Liver (tissue), 3 donors: Measurements from ENCODE around the gene CCDC141.

Source experiments
- EGR1 ChIP-seq, 2 donors: IDR thresholded peaks; 2 replicates each; pipeline ENCODE4 v1.6.1; 2016 to 2018; ENCODE audit warnings: antibody characterized with exemption in 2 of 2, low read depth in 2 of 2
- GABPA ChIP-seq, 2 donors: IDR thresholded peaks in 1 of 2; conservative IDR thresholded peaks in 1 of 2; 2 replicates each; pipeline ENCODE4 v1.6.1; 2016; ENCODE audit warnings: antibody characterized with exemption in 2 of 2, mild to moderate bottlenecking in 1 of 2, moderate library complexity in 1 of 2
- TAF1 ChIP-seq: conservative IDR thresholded peaks from 2 replicates; pipeline ENCODE4 v1.6.1; 2016; ENCODE audit warnings: antibody characterized with exemption, mild to moderate bottlenecking
- YY1 ChIP-seq: IDR thresholded peaks from 2 replicates; pipeline ENCODE4 v1.6.1; 2016; ENCODE audit warnings: antibody characterized with exemption, mild to moderate bottlenecking
- ZBTB33 ChIP-seq: IDR thresholded peaks from 2 replicates; pipeline ENCODE4 v1.6.1; 2016; ENCODE audit warnings: antibody characterized with exemption
- TF ChIP-seq, protein P1 (sequence below): fragments of 150-350 bp; IDR thresholded peaks from 2 replicates; pipeline ENCODE4 v1.5.1; 2017; ENCODE audit warnings: improper control_type of control experiment, low read depth, low read length; ENCODE audit not compliant: missing input control
- TF ChIP-seq, protein P2 (sequence below): IDR thresholded peaks from 2 replicates; pipeline ENCODE4 v1.6.1; 2016; ENCODE audit warnings: antibody characterized with exemption
- TF ChIP-seq, protein P3 (sequence below): IDR thresholded peaks from 2 replicates; pipeline ENCODE4 v1.6.1; 2016; ENCODE audit warnings: antibody characterized with exemption, mild to moderate bottlenecking
- donor health status: healthy.
- donor health status: healthy.

DNA sequence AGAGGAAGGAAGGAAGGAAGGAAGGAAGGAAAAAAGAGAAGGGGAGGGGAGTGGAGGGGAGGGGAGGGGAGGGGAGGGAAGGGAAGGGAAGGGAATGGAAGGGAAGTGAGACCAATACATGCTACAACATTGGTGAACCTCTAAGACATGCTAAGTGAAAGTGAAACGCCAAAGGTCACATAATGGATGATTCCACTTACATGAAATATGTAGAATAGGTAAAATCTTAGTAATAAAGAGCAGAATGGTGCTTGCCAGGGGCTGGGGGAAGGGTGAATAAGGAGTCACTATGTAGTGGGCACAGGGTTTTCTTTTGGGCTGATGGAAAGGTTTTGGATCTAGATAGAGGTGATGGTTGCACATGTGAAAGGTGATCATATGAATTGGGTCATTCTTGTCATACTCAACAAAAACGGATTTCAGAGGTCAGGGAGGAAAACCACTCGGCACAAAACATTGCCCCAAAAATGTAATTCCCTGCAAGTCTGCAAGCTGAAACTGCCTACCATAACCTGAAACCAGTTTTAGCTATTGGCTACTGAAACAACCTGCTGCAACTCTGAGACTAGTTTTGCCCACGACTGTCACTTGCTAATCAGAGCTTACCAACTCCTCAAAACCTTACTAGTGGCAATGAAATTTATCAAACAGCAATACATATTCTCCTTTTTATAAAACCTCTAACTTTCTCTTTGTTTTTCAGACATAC lies 59.2 kb downstream of the CCDC141 start:
- TF ChIP-seq, protein P1, sequence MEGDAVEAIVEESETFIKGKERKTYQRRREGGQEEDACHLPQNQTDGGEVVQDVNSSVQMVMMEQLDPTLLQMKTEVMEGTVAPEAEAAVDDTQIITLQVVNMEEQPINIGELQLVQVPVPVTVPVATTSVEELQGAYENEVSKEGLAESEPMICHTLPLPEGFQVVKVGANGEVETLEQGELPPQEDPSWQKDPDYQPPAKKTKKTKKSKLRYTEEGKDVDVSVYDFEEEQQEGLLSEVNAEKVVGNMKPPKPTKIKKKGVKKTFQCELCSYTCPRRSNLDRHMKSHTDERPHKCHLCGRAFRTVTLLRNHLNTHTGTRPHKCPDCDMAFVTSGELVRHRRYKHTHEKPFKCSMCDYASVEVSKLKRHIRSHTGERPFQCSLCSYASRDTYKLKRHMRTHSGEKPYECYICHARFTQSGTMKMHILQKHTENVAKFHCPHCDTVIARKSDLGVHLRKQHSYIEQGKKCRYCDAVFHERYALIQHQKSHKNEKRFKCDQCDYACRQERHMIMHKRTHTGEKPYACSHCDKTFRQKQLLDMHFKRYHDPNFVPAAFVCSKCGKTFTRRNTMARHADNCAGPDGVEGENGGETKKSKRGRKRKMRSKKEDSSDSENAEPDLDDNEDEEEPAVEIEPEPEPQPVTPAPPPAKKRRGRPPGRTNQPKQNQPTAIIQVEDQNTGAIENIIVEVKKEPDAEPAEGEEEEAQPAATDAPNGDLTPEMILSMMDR, result no peak
- no peak for TF ChIP-seq GABPA (IDR thresholded peaks at IDR 0.05 in 1 of 2, conservative IDR thresholded peaks at IDR 0.05 in 1 of 2)
- TF ChIP-seq YY1, result no peak
- no peak for TF ChIP-seq TAF1
- TF ChIP-seq, protein P2, sequence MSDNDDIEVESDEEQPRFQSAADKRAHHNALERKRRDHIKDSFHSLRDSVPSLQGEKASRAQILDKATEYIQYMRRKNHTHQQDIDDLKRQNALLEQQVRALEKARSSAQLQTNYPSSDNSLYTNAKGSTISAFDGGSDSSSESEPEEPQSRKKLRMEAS, result no peak
- TF ChIP-seq EGR1 (IDR thresholded peaks at IDR 0.05; ENCODE audit: low read depth in 2 of 2), result no peak
- TF ChIP-seq, protein P3, sequence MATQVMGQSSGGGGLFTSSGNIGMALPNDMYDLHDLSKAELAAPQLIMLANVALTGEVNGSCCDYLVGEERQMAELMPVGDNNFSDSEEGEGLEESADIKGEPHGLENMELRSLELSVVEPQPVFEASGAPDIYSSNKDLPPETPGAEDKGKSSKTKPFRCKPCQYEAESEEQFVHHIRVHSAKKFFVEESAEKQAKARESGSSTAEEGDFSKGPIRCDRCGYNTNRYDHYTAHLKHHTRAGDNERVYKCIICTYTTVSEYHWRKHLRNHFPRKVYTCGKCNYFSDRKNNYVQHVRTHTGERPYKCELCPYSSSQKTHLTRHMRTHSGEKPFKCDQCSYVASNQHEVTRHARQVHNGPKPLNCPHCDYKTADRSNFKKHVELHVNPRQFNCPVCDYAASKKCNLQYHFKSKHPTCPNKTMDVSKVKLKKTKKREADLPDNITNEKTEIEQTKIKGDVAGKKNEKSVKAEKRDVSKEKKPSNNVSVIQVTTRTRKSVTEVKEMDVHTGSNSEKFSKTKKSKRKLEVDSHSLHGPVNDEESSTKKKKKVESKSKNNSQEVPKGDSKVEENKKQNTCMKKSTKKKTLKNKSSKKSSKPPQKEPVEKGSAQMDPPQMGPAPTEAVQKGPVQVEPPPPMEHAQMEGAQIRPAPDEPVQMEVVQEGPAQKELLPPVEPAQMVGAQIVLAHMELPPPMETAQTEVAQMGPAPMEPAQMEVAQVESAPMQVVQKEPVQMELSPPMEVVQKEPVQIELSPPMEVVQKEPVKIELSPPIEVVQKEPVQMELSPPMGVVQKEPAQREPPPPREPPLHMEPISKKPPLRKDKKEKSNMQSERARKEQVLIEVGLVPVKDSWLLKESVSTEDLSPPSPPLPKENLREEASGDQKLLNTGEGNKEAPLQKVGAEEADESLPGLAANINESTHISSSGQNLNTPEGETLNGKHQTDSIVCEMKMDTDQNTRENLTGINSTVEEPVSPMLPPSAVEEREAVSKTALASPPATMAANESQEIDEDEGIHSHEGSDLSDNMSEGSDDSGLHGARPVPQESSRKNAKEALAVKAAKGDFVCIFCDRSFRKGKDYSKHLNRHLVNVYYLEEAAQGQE, result no peak
- TF ChIP-seq ZBTB33, result no peak
